Loucy (cell line): ENCODE measurements around the gene GPR55.

ENCODE experiments used
- CTCF ChIP-seq: fragments of 200-600 bp; sonication (generic); conservative IDR thresholded peaks from 2 replicates; pipeline ENCODE4 v1.5.1; 2014; ENCODE audit warnings: mild to moderate bottlenecking, antibody characterized with exemption, low read length
- EZH2phosphoT487 ChIP-seq: fragments of 200-600 bp; IDR thresholded peaks from 2 replicates; pipeline ENCODE4 v1.6.1; 2018; ENCODE audit warnings: antibody characterized with exemption, mild to moderate bottlenecking, moderate library complexity, borderline replicate concordance

DNA sequence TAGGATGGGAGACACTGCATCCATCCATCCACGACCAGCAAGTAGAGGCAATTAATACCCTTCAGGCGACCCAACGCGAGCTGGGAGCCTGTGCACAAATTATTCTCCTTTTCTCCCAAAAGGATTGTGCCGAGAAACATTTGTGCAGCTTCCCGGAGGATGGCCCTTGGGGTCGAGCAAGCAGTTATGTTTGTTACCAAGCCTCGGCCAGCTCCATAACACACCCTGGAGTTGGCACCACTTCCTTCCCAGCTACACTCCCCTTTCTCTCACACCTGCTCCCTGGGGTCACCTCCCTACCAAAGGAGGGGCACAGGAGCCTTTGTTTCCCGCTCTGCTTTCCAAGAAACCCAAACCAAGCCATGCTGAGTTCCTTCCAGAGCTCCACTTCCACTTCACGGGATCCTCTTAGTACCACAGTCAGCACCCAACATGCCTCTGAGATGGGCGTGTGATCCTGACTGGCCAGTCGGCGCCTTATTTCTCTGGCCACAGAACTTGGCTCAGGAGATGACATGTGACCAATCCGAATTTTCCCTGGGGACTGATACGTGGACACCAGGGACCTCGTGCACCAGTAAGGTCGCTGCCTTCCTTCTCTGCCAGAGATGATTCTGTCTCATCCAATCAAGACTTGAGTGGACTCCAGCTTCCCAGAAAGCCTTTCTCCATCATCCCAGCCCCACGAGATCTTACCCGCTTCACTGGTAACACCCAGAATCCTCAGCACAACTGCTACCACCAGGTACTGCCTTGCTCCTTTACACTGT, 28.5 kb downstream of the GPR55 start:
- TF ChIP-seq CTCF (no peak), EZH2phosphoT487 (no peak)
